ENCODE results near the gene SLC37A1. TPM values are rescaled to one million over a fixed set of nuclear protein-coding genes. Genes with fewer than 3 reads are reported as not detected.
A peak's percentile ranks its signal among the peaks of the same experiment; 100 is the strongest.

SLC37A1 gene
- total and polyA plus RNA-seq, 9 of the 15 experiments (the other 6 are each of a cell fraction or from before 2014, with no cell fraction given) = 0.06 to 3.4 (median 0.40) TPM

- TF ChIP-seq MLX (CRISPR knock-in tag; conservative IDR thresholded peaks at IDR 0.05) (no peak), CREM (IDR thresholded peaks at IDR 0.05; ENCODE audit: low read depth) (peak; percentile 88), FIP1L1 (IDR thresholded peaks at IDR 0.05; ENCODE audit: low read depth, low read length, poor library complexity, severe bottlenecking) (peak; percentile 25), POU5F1 (IDR thresholded peaks at IDR 0.05; ENCODE audit: borderline replicate concordance, low read depth, low read length, partially characterized antibody) (peak; percentile 12), ZNF134 (CRISPR knock-in tag; conservative IDR thresholded peaks at IDR 0.05) (no peak), SNAPC5 (CRISPR knock-in tag; IDR thresholded peaks at IDR 0.05) (no peak), ZNF764 (CRISPR knock-in tag; IDR thresholded peaks at IDR 0.05; ENCODE audit: low read depth) (no peak), KLF13 (tag; IDR thresholded peaks at IDR 0.05; ENCODE audit: borderline replicate concordance, low read depth) (0 out of 2 replicates have a peak, but pooled peaks have one; percentile 12), SRSF1 (IDR thresholded peaks at IDR 0.05; ENCODE audit: low read depth, low read length) (no peak), MBD2 (IDR thresholded peaks at IDR 0.05; ENCODE audit: borderline replicate concordance, low read depth) (peak; percentile 91), RFX5 (IDR thresholded peaks at IDR 0.05; ENCODE audit: low read depth, low read length) (peak; percentile 57; the same call in 1 of the 2 replicates), ARID2 (IDR thresholded peaks at IDR 0.05) (no peak), PRDM10 (IDR thresholded peaks at IDR 0.05; ENCODE audit: partially characterized antibody) (peak; percentile 29), GABPB1 (CRISPR knock-in tag; IDR thresholded peaks at IDR 0.05) (peak; percentile 89), PHF8 (IDR thresholded peaks at IDR 0.05; ENCODE audit: borderline replicate concordance, low read length) (peak; percentile 51; the same call in 1 of the 2 replicates), ZBTB12 (CRISPR knock-in tag; IDR thresholded peaks at IDR 0.05) (peak; percentile 69), ETV1 (tag; conservative IDR thresholded peaks at IDR 0.05; ENCODE audit: low read depth) (peak; percentile 16; the same call in 1 of the 2 replicates), CREB3L1 (IDR thresholded peaks at IDR 0.05; ENCODE audit: borderline replicate concordance, low read depth) (no peak), ZNF780A (CRISPR knock-in tag; IDR thresholded peaks at IDR 0.05) (no peak), HNRNPL (IDR thresholded peaks at IDR 0.05; ENCODE audit: low read depth, low read length) (peak; percentile 58; the same call in 1 of the 2 replicates)
These were observed 17.4 kb upstream of the SLC37A1 start, which contains the start of gene RSPH1 (continued) for GRCh38 chr21:42496120-42496838.

Measured in K562 (cell line).